OCI-LY7 (cell line): ENCODE data around the gene UBE2E1.

Source experiments
- EZH2phosphoT487 ChIP-seq: fragments of 200-600 bp; sonication (generic); IDR thresholded peaks from 2 replicates; pipeline ENCODE4 v1.6.1; 2018; ENCODE audit warnings: low read depth, borderline replicate concordance, mild to moderate bottlenecking, mixed run types, antibody characterized with exemption, low read length, moderate library complexity, mixed read lengths
- TF ChIP-seq, protein P1 (sequence below): fragments of 200-600 bp; sonication (generic); conservative IDR thresholded peaks from 2 replicates; pipeline ENCODE4 v1.5.1; 2014; ENCODE audit warnings: mild to moderate bottlenecking, antibody characterized with exemption, low read length, moderate library complexity, mixed read lengths

DNA sequence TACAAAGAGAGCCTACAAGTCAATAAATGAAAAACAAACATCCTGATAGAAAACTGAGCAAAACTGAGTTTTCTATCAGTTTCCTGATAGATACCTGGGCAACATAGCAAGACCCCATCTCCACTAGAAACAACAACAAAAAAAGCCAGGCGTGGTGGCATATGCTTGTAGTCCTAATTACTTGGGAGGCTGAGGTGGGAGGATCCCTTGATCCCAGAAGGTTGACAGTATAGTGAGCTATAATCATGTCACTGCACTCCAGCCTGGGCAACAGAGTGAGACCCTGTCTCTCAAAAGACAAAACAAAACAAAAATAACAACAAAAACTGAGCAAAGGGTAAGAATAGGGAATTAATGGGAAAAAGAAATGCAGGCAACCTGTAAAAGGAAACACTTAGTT lies 23.9 kb upstream of the UBE2E1 start:
- TF ChIP-seq, protein P1, sequence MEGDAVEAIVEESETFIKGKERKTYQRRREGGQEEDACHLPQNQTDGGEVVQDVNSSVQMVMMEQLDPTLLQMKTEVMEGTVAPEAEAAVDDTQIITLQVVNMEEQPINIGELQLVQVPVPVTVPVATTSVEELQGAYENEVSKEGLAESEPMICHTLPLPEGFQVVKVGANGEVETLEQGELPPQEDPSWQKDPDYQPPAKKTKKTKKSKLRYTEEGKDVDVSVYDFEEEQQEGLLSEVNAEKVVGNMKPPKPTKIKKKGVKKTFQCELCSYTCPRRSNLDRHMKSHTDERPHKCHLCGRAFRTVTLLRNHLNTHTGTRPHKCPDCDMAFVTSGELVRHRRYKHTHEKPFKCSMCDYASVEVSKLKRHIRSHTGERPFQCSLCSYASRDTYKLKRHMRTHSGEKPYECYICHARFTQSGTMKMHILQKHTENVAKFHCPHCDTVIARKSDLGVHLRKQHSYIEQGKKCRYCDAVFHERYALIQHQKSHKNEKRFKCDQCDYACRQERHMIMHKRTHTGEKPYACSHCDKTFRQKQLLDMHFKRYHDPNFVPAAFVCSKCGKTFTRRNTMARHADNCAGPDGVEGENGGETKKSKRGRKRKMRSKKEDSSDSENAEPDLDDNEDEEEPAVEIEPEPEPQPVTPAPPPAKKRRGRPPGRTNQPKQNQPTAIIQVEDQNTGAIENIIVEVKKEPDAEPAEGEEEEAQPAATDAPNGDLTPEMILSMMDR, result no peak
- TF ChIP-seq EZH2phosphoT487, result no peak
